Ishikawa (cell line): ENCODE results near the gene RBM20.

Experiments
- FOXM1 ChIP-seq: IDR thresholded peaks from 2 replicates; pipeline ENCODE4 v1.6.1; 2012; ENCODE audit warnings: low read depth, borderline replicate concordance
- RAD21 ChIP-seq: IDR thresholded peaks from 2 replicates; pipeline ENCODE4 v1.6.1; 2012; ENCODE audit warnings: low read depth
- TCF12 ChIP-seq: IDR thresholded peaks from 2 replicates; pipeline ENCODE4 v1.6.1; 2012; ENCODE audit warnings: low read depth
- TF ChIP-seq, protein P1 (sequence below): IDR thresholded peaks from 2 replicates; pipeline ENCODE4 v1.6.1; 2012; ENCODE audit warnings: low read depth, mild to moderate bottlenecking

DNA sequence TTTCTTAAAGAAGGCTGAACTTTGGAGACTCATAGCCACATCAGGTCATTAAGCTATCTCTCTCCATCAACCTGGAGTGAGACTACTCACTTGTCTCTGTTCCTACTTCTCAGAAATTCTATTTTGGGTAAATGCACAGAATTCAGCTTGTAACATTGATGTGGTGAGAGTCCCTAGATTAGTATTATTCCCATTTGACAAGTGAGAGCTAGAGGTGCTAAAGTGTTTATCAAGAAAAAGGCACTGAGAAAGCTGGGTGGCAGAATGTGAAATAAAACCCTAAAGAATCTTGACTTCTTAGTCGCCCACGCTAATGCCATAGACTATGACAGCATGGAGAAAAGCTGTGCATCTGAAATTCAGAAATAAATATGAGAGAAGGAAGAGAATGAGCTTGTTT, 154.2 kb downstream of the RBM20 start:
- TF ChIP-seq FOXM1 (no peak), TCF12 (no peak), RAD21 (no peak)
- TF ChIP-seq, protein P1, sequence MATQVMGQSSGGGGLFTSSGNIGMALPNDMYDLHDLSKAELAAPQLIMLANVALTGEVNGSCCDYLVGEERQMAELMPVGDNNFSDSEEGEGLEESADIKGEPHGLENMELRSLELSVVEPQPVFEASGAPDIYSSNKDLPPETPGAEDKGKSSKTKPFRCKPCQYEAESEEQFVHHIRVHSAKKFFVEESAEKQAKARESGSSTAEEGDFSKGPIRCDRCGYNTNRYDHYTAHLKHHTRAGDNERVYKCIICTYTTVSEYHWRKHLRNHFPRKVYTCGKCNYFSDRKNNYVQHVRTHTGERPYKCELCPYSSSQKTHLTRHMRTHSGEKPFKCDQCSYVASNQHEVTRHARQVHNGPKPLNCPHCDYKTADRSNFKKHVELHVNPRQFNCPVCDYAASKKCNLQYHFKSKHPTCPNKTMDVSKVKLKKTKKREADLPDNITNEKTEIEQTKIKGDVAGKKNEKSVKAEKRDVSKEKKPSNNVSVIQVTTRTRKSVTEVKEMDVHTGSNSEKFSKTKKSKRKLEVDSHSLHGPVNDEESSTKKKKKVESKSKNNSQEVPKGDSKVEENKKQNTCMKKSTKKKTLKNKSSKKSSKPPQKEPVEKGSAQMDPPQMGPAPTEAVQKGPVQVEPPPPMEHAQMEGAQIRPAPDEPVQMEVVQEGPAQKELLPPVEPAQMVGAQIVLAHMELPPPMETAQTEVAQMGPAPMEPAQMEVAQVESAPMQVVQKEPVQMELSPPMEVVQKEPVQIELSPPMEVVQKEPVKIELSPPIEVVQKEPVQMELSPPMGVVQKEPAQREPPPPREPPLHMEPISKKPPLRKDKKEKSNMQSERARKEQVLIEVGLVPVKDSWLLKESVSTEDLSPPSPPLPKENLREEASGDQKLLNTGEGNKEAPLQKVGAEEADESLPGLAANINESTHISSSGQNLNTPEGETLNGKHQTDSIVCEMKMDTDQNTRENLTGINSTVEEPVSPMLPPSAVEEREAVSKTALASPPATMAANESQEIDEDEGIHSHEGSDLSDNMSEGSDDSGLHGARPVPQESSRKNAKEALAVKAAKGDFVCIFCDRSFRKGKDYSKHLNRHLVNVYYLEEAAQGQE, result no peak
